AG08396 (cell line): ENCODE measurements around the gene PIWIL1.

Experiments used
- DNase-seq: peaks from one replicate; pipeline ENCODE4 v3.0.0; 2012; ENCODE audit warnings: low spot score, mixed read lengths

Gene PIWIL1

GRCh38 chr12:130336723-130337487, 782 bp upstream of the PIWIL1 start:
- DNase-seq = no peak

GRCh38 chr12:130338794-130339601, 1.3 kb downstream of the PIWIL1 start:
- DNase-seq = no peak

- DNase-seq = no peak
These were observed 2.3 kb downstream of the PIWIL1 start for GRCh38 chr12:130339951-130340350.

- no peak for DNase-seq
These were observed 4.8 kb downstream of the PIWIL1 start for GRCh38 chr12:130342442-130342841.

- DNase-seq = no peak
These were observed 5.2 kb downstream of the PIWIL1 start for GRCh38 chr12:130342842-130343241.

GRCh38 chr12:130344529-130344928, 6.8 kb downstream of the PIWIL1 start:
- DNase-seq = no peak

- no peak for DNase-seq
These were observed 7.6 kb downstream of the PIWIL1 start for GRCh38 chr12:130345292-130345691.

GRCh38 chr12:130347588-130347987, 9.9 kb downstream of the PIWIL1 start:
- no peak for DNase-seq

- no peak for DNase-seq
These were observed 13.0 kb downstream of the PIWIL1 start for GRCh38 chr12:130350715-130351114.

- DNase-seq = no peak
These were observed 13.6 kb downstream of the PIWIL1 start for GRCh38 chr12:130351326-130351725.

- DNase-seq = no peak
These were observed 15.4 kb downstream of the PIWIL1 start for GRCh38 chr12:130353081-130353480.

- DNase-seq = no peak
These were observed 16.7 kb downstream of the PIWIL1 start for GRCh38 chr12:130354407-130354806.

GRCh38 chr12:130356222-130356621, 18.5 kb downstream of the PIWIL1 start:
- no peak for DNase-seq

GRCh38 chr12:130357241-130357640, 19.6 kb downstream of the PIWIL1 start:
- DNase-seq = no peak

GRCh38 chr12:130357729-130358330, 20.1 kb downstream of the PIWIL1 start:
- DNase-seq = no peak

- DNase-seq = no peak
These were observed 24.4 kb downstream of the PIWIL1 start for GRCh38 chr12:130362060-130362459.

- DNase-seq = no peak
These were observed 26.9 kb downstream of the PIWIL1 start for GRCh38 chr12:130364578-130364977.

- no peak for DNase-seq
These were observed 28.5 kb downstream of the PIWIL1 start for GRCh38 chr12:130366159-130366558.

GRCh38 chr12:130367003-130367402, 29.3 kb downstream of the PIWIL1 start:
- DNase-seq = no peak

- no peak for DNase-seq
These were observed 29.8 kb downstream of the PIWIL1 start for GRCh38 chr12:130367523-130367922.

- no peak for DNase-seq
These were observed 32.1 kb downstream of the PIWIL1 start for GRCh38 chr12:130369816-130370215.

- DNase-seq = no peak
These were observed 33.6 kb downstream of the PIWIL1 start for GRCh38 chr12:130371296-130371695.

- no peak for DNase-seq
These were observed 35.2 kb downstream of the PIWIL1 start for GRCh38 chr12:130372936-130373335.
